ENCODE data around the gene CYP2B6.
"Not testable (repeated sequence)": the region's sequence is repeated elsewhere in the genome, so short reads cannot be mapped to it uniquely, and the experiment has no call there.

The CYP2B6 gene

GRCh38 chr19:41029524-41030432 is 38.7 kb downstream of the CYP2B6 start:
- Histone ChIP-seq H2AFZ (ENCODE audit: low read length) (no peak overlapping the region), H3K27ac (ENCODE audit: low read depth, low read length, poor library complexity, severe bottlenecking) (no peak overlapping the region), H3K4me2 (ENCODE audit: low read length) (no peak overlapping the region), H3F3A (ENCODE audit: insufficient read depth, low read length) (no peaks in the 10 kb centered on the region), H3K4me3 (ENCODE audit: low read depth, low read length, poor library complexity, severe bottlenecking) (no peak overlapping the region), H3K36me3 (ENCODE audit: insufficient read depth, low read length) (no peaks in the 10 kb centered on the region), H4K20me1 (ENCODE audit: insufficient read depth, low read length) (no peaks in the 10 kb centered on the region), H3K9ac (ENCODE audit: low read length) (no peak overlapping the region), H3K27me3 (ENCODE audit: insufficient read depth, low read length) (no peaks in the 10 kb centered on the region), H3K4me1 (ENCODE audit: insufficient read depth, low read length, severe bottlenecking) (no peaks in the 10 kb centered on the region), H3K9me2 (ENCODE audit: low read depth, low read length) (no peaks in the 10 kb centered on the region), H3K79me2 (ENCODE audit: insufficient read depth, low read length) (no peaks in the 10 kb centered on the region), H3K9me3 (ENCODE audit: low read length) (no peaks in the 10 kb centered on the region)
- TF ChIP-seq CTCF (IDR thresholded peaks at IDR 0.05; ENCODE audit: low read length) (no peak), EZH2 (IDR thresholded peaks at IDR 0.05; ENCODE audit: borderline replicate concordance, low read length) (no peak)

GRCh38 chr19:41030651-41031050 is 39.6 kb downstream of the CYP2B6 start:
- Histone ChIP-seq H3K4me1 (ENCODE audit: insufficient read depth, low read length, severe bottlenecking) (no peaks in the 10 kb centered on the region), H3K9ac (ENCODE audit: low read length) (no peak overlapping the region), H3K27ac (ENCODE audit: low read depth, low read length, poor library complexity, severe bottlenecking) (no peak overlapping the region), H3K79me2 (ENCODE audit: insufficient read depth, low read length) (no peaks in the 10 kb centered on the region), H3F3A (ENCODE audit: insufficient read depth, low read length) (no peaks in the 10 kb centered on the region), H2AFZ (ENCODE audit: low read length) (no peak overlapping the region), H3K27me3 (ENCODE audit: insufficient read depth, low read length) (no peaks in the 10 kb centered on the region), H3K9me2 (ENCODE audit: low read depth, low read length) (no peaks in the 10 kb centered on the region), H3K4me3 (ENCODE audit: low read depth, low read length, poor library complexity, severe bottlenecking) (no peak overlapping the region), H3K36me3 (ENCODE audit: insufficient read depth, low read length) (no peaks in the 10 kb centered on the region), H3K9me3 (ENCODE audit: low read length) (no peaks in the 10 kb centered on the region), H4K20me1 (ENCODE audit: insufficient read depth, low read length) (no peaks in the 10 kb centered on the region), H3K4me2 (ENCODE audit: low read length) (no peak overlapping the region)
- TF ChIP-seq CTCF (IDR thresholded peaks at IDR 0.05; ENCODE audit: low read length) (no peak), EZH2 (IDR thresholded peaks at IDR 0.05; ENCODE audit: borderline replicate concordance, low read length) (no peak)

GRCh38 chr19:41031916-41032315 is 40.8 kb downstream of the CYP2B6 start:
- Histone ChIP-seq H3K36me3 (ENCODE audit: insufficient read depth, low read length) (no peaks in the 10 kb centered on the region), H3K9me2 (ENCODE audit: low read depth, low read length) (no peaks in the 10 kb centered on the region), H3F3A (ENCODE audit: insufficient read depth, low read length) (no peaks in the 10 kb centered on the region), H3K4me2 (ENCODE audit: low read length) (no peak overlapping the region), H3K4me1 (ENCODE audit: insufficient read depth, low read length, severe bottlenecking) (no peaks in the 10 kb centered on the region), H3K9me3 (ENCODE audit: low read length) (no peaks in the 10 kb centered on the region), H3K27me3 (ENCODE audit: insufficient read depth, low read length) (no peaks in the 10 kb centered on the region), H3K79me2 (ENCODE audit: insufficient read depth, low read length) (no peaks in the 10 kb centered on the region), H4K20me1 (ENCODE audit: insufficient read depth, low read length) (no peaks in the 10 kb centered on the region), H3K27ac (ENCODE audit: low read depth, low read length, poor library complexity, severe bottlenecking) (no peak overlapping the region), H3K9ac (ENCODE audit: low read length) (no peak overlapping the region), H2AFZ (ENCODE audit: low read length) (no peak overlapping the region), H3K4me3 (ENCODE audit: low read depth, low read length, poor library complexity, severe bottlenecking) (no peak overlapping the region)
- TF ChIP-seq EZH2 (IDR thresholded peaks at IDR 0.05; ENCODE audit: borderline replicate concordance, low read length), result no peak
- no peak for TF ChIP-seq CTCF (IDR thresholded peaks at IDR 0.05; ENCODE audit: low read length)

- H3K27ac ChIP-seq (ENCODE audit: low read depth, low read length, poor library complexity, severe bottlenecking); H3K9me2 ChIP-seq (ENCODE audit: low read depth, low read length); H2AFZ ChIP-seq (ENCODE audit: low read length); H3K9ac ChIP-seq (ENCODE audit: low read length); H3K27me3 ChIP-seq (ENCODE audit: insufficient read depth, low read length); H3K4me3 ChIP-seq (ENCODE audit: low read depth, low read length, poor library complexity, severe bottlenecking); H3K36me3 ChIP-seq (ENCODE audit: insufficient read depth, low read length); H3K4me2 ChIP-seq (ENCODE audit: low read length); H3K9me3 ChIP-seq (ENCODE audit: low read length); H3F3A ChIP-seq (ENCODE audit: insufficient read depth, low read length); H3K4me1 ChIP-seq (ENCODE audit: insufficient read depth, low read length, severe bottlenecking); H3K79me2 ChIP-seq (ENCODE audit: insufficient read depth, low read length); H4K20me1 ChIP-seq (ENCODE audit: insufficient read depth, low read length): not testable (repeated sequence)
These were observed 42.2 kb downstream of the CYP2B6 start for GRCh38 chr19:41033324-41033723.
